ENCODE results near the gene CPED1.

DNA sequence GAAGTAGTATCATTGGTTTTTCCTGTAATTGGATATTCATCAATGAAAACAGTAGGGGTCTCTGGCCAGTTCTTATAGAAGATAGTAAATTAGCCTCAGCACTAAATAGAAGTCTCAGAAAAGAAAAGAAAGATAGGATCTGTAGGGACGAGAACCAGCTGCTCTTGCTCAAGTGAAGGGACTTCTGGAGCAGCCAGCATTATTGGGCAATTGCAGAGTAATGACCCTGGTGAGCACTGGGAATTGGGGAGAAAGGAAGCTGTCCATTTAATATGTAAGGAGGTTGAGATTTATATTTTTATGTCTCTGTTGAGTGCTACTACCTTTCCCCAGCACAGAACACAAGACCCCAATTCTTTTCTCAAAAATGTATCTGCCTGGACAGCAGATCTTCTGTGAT lies 279.1 kb downstream of the CPED1 start:
- TF ChIP-seq, protein P1, sequence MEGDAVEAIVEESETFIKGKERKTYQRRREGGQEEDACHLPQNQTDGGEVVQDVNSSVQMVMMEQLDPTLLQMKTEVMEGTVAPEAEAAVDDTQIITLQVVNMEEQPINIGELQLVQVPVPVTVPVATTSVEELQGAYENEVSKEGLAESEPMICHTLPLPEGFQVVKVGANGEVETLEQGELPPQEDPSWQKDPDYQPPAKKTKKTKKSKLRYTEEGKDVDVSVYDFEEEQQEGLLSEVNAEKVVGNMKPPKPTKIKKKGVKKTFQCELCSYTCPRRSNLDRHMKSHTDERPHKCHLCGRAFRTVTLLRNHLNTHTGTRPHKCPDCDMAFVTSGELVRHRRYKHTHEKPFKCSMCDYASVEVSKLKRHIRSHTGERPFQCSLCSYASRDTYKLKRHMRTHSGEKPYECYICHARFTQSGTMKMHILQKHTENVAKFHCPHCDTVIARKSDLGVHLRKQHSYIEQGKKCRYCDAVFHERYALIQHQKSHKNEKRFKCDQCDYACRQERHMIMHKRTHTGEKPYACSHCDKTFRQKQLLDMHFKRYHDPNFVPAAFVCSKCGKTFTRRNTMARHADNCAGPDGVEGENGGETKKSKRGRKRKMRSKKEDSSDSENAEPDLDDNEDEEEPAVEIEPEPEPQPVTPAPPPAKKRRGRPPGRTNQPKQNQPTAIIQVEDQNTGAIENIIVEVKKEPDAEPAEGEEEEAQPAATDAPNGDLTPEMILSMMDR (IDR thresholded peaks at IDR 0.05) = no peak
- TF ChIP-seq POLR2A (IDR thresholded peaks at IDR 0.05) = no peak
- no peak for TF ChIP-seq POLR2AphosphoS5 (IDR thresholded peaks at IDR 0.05)
- TF ChIP-seq EP300 (IDR thresholded peaks at IDR 0.05; ENCODE audit: low read depth) = no peak

Data from transverse colon (tissue), 4 donors.